Lower leg skin (tissue), 3 donors: Measurements from ENCODE around the gene GDF3.

ENCODE experiments used
- POLR2A ChIP-seq, 2 donors: fragments of 450-650 bp; IDR thresholded peaks; one replicate each; pipeline ENCODE4 v1.6.1; 2016 to 2017; ENCODE audit warnings: antibody characterized with exemption in 2 of 2, mild to moderate bottlenecking in 1 of 2, moderate library complexity in 1 of 2
- TF ChIP-seq, protein P1 (sequence below), 3 donors: fragments of 450-650 bp; IDR thresholded peaks; one replicate each; pipeline ENCODE4 v1.5.1; 2016; ENCODE audit warnings: antibody characterized with exemption in 3 of 3, mild to moderate bottlenecking in 3 of 3, moderate library complexity in 2 of 3

DNA sequence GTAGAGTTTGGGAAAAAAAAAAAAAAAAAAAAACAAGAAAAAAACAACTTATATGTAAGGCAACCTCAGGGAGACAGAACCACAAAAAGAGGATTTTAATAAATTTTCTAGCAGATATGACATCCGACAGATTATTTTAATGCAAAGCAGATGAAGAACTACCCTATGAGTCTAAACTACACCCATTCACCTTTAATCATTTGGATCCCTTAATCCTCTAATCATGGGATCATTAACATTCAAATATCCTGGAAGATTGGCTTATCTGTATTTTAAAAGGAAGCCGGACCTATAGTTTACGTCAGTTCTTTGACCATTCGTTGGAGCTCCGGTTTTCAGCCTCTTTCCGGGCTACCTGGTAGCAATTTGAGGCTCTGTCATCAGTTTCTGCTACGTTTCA, 15.6 kb upstream of the GDF3 start, which contains the start of gene DPPA3:
- TF ChIP-seq, protein P1, sequence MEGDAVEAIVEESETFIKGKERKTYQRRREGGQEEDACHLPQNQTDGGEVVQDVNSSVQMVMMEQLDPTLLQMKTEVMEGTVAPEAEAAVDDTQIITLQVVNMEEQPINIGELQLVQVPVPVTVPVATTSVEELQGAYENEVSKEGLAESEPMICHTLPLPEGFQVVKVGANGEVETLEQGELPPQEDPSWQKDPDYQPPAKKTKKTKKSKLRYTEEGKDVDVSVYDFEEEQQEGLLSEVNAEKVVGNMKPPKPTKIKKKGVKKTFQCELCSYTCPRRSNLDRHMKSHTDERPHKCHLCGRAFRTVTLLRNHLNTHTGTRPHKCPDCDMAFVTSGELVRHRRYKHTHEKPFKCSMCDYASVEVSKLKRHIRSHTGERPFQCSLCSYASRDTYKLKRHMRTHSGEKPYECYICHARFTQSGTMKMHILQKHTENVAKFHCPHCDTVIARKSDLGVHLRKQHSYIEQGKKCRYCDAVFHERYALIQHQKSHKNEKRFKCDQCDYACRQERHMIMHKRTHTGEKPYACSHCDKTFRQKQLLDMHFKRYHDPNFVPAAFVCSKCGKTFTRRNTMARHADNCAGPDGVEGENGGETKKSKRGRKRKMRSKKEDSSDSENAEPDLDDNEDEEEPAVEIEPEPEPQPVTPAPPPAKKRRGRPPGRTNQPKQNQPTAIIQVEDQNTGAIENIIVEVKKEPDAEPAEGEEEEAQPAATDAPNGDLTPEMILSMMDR (IDR thresholded peaks at IDR 0.05): no peak
- no peak for TF ChIP-seq POLR2A (IDR thresholded peaks at IDR 0.05)
